Posterior cingulate gyrus (tissue), 11 donors: Measurements from ENCODE around the gene CDIPT.

Source experiments
- DNase-seq, 10 donors: peaks; one replicate each; pipeline versions ENCODE4 v3.0.0 to v3.0.0-alpha.2; 2020 to 2021; ENCODE audit warnings: mixed read lengths in 3 of 10
- intact Hi-C: fragments of 100-400 bp; cut with DNase I; formaldehyde crosslinking; loops from one replicate; pipeline ENCODE4 v1.15.1; 2023

Gene CDIPT

GRCh38 chr16:29863669-29863984, 601 bp upstream of the CDIPT start:
- DNase-seq: peak in 1 of 10 donors; percentile 24
- intact Hi-C loops: loop anchor here (1.0 to 5.0 kb wide), 2 partner anchors 48 to 109 kb away; partner anchors contain the start of gene TAOK2

- peak in 5 of 10 donors; percentile 19 to 86 (median 33) for DNase-seq
- intact Hi-C loops: loop anchor here (5.0 kb wide), 1 partner anchor 110 kb away; the partner anchor contains the start of gene TAOK2
Observed at GRCh38 chr16:29862383-29862883, 593 bp downstream of the CDIPT start.

GRCh38 chr16:29860218-29860617, 2.8 kb downstream of the CDIPT start:
- intact Hi-C loops: loop anchor here (5.0 kb wide), 1 partner anchor 112 kb away; the partner anchor contains the start of gene TAOK2
- no peak for DNase-seq

GRCh38 chr16:29858974-29859373, 4.1 kb downstream of the CDIPT start:
- intact Hi-C loops: no loop called here
- DNase-seq: no peak

- intact Hi-C loops: no loop called here
- no peak for DNase-seq
Observed at GRCh38 chr16:29858149-29858849, 4.7 kb downstream of the CDIPT start.

GRCh38 chr16:29857133-29857760, 5.8 kb downstream of the CDIPT start:
- DNase-seq: no peak
- intact Hi-C loops: no loop called here

GRCh38 chr16:29854520-29855100, 8.4 kb downstream of the CDIPT start:
- no peak for DNase-seq
- intact Hi-C loops: no loop called here

GRCh38 chr16:29852654-29853053, 10.4 kb downstream of the CDIPT start:
- intact Hi-C loops: no loop called here
- DNase-seq: peak in 1 of 10 donors; percentile 27

- no peak for DNase-seq
- intact Hi-C loops: no loop called here
Observed at GRCh38 chr16:29850998-29851397, 12.0 kb downstream of the CDIPT start.

GRCh38 chr16:29849505-29849904, 13.5 kb downstream of the CDIPT start:
- DNase-seq: peak in 3 of 10 donors; percentile 23 to 51 (median 26)
- intact Hi-C loops: no loop called here

- intact Hi-C loops: loop anchor here (1.0 kb wide), 1 partner anchor 41 kb away; no protein-coding TSS in a partner anchor
- DNase-seq: peak; percentile 65 to 98 (median 82)
Observed at GRCh38 chr16:29848420-29849297, 14.4 kb downstream of the CDIPT start.

GRCh38 chr16:29845656-29846055, 17.4 kb downstream of the CDIPT start:
- DNase-seq: no peak
- intact Hi-C loops: no loop called here

GRCh38 chr16:29844575-29845331, 18.3 kb downstream of the CDIPT start:
- intact Hi-C loops: no loop called here
- no peak for DNase-seq

- DNase-seq: no peak
- intact Hi-C loops: no loop called here
Observed at GRCh38 chr16:29843931-29844330, 19.1 kb downstream of the CDIPT start.

- intact Hi-C loops: no loop called here
- DNase-seq: no peak
Observed at GRCh38 chr16:29842732-29843346, 20.2 kb downstream of the CDIPT start.

- intact Hi-C loops: no loop called here
Observed at GRCh38 chr16:29841631-29842030, 21.4 kb downstream of the CDIPT start.

GRCh38 chr16:29840240-29840639, 22.8 kb downstream of the CDIPT start:
- DNase-seq: peak in 1 of 10 donors; percentile 57
- intact Hi-C loops: no loop called here

More at GRCh38 chr16:29841631-29842030, 21.4 kb downstream of the CDIPT start:
- peak in 1 of 10 donors; percentile 68 for DNase-seq

GRCh38 chr16:29839822-29840221, 23.2 kb downstream of the CDIPT start:
- intact Hi-C loops: no loop called here
- no peak for DNase-seq

GRCh38 chr16:29837841-29838240, 25.2 kb downstream of the CDIPT start:
- no peak for DNase-seq
- intact Hi-C loops: no loop called here
